Calu3 (cell line): ENCODE results near the gene CAVIN4. TPM values are rescaled to one million over a fixed set of nuclear protein-coding genes. Genes with fewer than 3 reads are reported as not detected.

Experiments
- BruUV-seq: library from RNA; stranded (reverse); fragments of 400-500 nt; replicated peaks from 2 replicates; lab custom pipeline; 2021; lab: Mats Ljungman, UMichigan
- CTCF ChIA-PET: fragments of 300-600 bp; sonication (Branson Sonifier 250); formaldehyde crosslinking; loops from one replicate; lab custom pipeline; 2022; ENCODE audit warnings: antibody characterized with exemption; lab: Charles Lee
- DNase-seq: peaks from one replicate; pipeline ENCODE4 v3.0.0; 2022
- H3K27ac Mint-ChIP-seq: one replicate; pipeline ENCODE4 v1.8.0; 2022; ENCODE audit warnings: mixed read lengths; ENCODE audit not compliant: unreplicated experiment
- H3K27me3 Mint-ChIP-seq: one replicate; pipeline ENCODE4 v1.8.0; 2022; ENCODE audit warnings: mixed read lengths; ENCODE audit not compliant: unreplicated experiment
- H3K36me3 Mint-ChIP-seq: one replicate; pipeline ENCODE4 v1.8.0; 2022; ENCODE audit warnings: mild to moderate bottlenecking, moderate library complexity, mixed read lengths; ENCODE audit not compliant: insufficient read depth, unreplicated experiment
- H3K4me1 Mint-ChIP-seq: one replicate; pipeline ENCODE4 v1.8.0; 2022; ENCODE audit warnings: mild to moderate bottlenecking, low read depth, mixed read lengths; ENCODE audit not compliant: unreplicated experiment
- H3K4me3 Mint-ChIP-seq: one replicate; pipeline ENCODE4 v1.8.0; 2022; ENCODE audit warnings: mild to moderate bottlenecking, low read depth, moderate library complexity, mixed read lengths; ENCODE audit not compliant: unreplicated experiment
- H3K9me3 Mint-ChIP-seq: one replicate; pipeline ENCODE4 v1.8.0; 2022; ENCODE audit warnings: low read depth, mixed read lengths; ENCODE audit not compliant: unreplicated experiment
- CTCF ChIP-seq: fragments of 200-600 bp; IDR thresholded peaks from one replicate; pipeline ENCODE4 v1.8.0; 2022; ENCODE audit warnings: antibody characterized with exemption; ENCODE audit not compliant: unreplicated experiment
- intact Hi-C: fragments of 100-400 bp; cut with micrococcal nuclease; formaldehyde crosslinking; loops from one replicate; pipeline ENCODE4 v1.10.0; 2022; ENCODE audit not compliant: unreplicated experiment
- total RNA-seq: library from RNA; stranded (reverse); gene quantifications from 2 replicates; pipeline ENCODE4 v1.2.3, GENCODE V29; 2022

The CAVIN4 gene
- total RNA-seq, 1 experiment from 2014 or later = 0.52 TPM

GRCh38 chr9:100554935-100555401, 22.9 kb upstream of the CAVIN4 start:
- Mint-ChIP-seq H3K27ac (no peak overlapping the region), H3K4me3 (no peak overlapping the region), H3K4me1 (no peaks in the 10 kb centered on the region), H3K27me3 (no peaks in the 10 kb centered on the region), H3K9me3 (no peaks in the 10 kb centered on the region), H3K36me3 (no peaks in the 10 kb centered on the region)
- TF ChIP-seq CTCF = no peak
- intact Hi-C loops = no loop called here
- CTCF ChIA-PET = no interaction called here
- DNase-seq = no peak
- BruUV-seq = no TSS peak

- Mint-ChIP-seq H3K4me3 (no peak overlapping the region), H3K9me3 (no peaks in the 10 kb centered on the region), H3K27me3 (no peaks in the 10 kb centered on the region), H3K36me3 (no peaks in the 10 kb centered on the region), H3K4me1 (no peaks in the 10 kb centered on the region), H3K27ac (no peak overlapping the region)
- no TSS peak for BruUV-seq
- TF ChIP-seq CTCF = no peak
- intact Hi-C loops = no loop called here
- no peak for DNase-seq
- CTCF ChIA-PET = no interaction called here
Observed at GRCh38 chr9:100555471-100555870, 22.4 kb upstream of the CAVIN4 start.

DNA sequence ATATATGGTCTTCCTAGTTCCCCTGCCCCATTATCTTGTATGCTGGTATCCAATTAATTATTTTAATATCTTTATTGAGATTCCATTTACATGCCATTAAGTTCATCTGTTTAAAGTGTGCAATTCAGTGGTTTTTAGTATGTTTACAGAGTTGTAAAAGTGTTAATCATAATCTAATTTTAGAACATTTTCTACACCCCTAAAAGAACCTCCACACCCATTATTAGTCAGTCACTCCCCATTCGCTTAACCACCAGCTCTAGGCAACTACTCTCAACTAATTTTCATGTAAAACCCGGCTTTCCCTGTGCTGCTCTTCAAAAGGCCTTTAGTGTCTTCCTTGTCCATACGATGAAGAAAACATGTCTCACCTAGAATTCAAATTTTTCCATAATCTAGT, 20.8 kb upstream of the CAVIN4 start:
- H3K27me3 Mint-ChIP-seq = no peaks in the 10 kb centered on the region
- no peaks in the 10 kb centered on the region for H3K36me3 Mint-ChIP-seq
- no peaks in the 10 kb centered on the region for H3K9me3 Mint-ChIP-seq
- no peak for TF ChIP-seq CTCF
- no peak for DNase-seq
- intact Hi-C loops = no loop called here
- H3K4me1 Mint-ChIP-seq = no peaks in the 10 kb centered on the region
- no TSS peak for BruUV-seq
- CTCF ChIA-PET = no interaction called here
- H3K27ac Mint-ChIP-seq = no peak overlapping the region
- no peak overlapping the region for H3K4me3 Mint-ChIP-seq

GRCh38 chr9:100561256-100561655, 16.6 kb upstream of the CAVIN4 start:
- CTCF ChIA-PET = no interaction called here
- no TSS peak for BruUV-seq
- no peaks in the 10 kb centered on the region for H3K27me3 Mint-ChIP-seq
- no peak overlapping the region for H3K27ac Mint-ChIP-seq
- intact Hi-C loops = no loop called here
- DNase-seq = no peak
- H3K4me3 Mint-ChIP-seq = no peak overlapping the region
- no peaks in the 10 kb centered on the region for H3K9me3 Mint-ChIP-seq
- no peaks in the 10 kb centered on the region for H3K4me1 Mint-ChIP-seq
- no peak for TF ChIP-seq CTCF
- H3K36me3 Mint-ChIP-seq = no peaks in the 10 kb centered on the region
